GM23248 (cell line): ENCODE measurements around the gene ZCCHC24.

Experiments
- EZH2 ChIP-seq: fragments of 200-600 bp; sonication (generic); IDR thresholded peaks from 2 replicates; pipeline ENCODE4 v1.6.1; 2018; ENCODE audit warnings: antibody characterized with exemption, mild to moderate bottlenecking; ENCODE audit not compliant: insufficient read depth, poor library complexity, severe bottlenecking
- EZH2phosphoT487 ChIP-seq: fragments of 200-600 bp; sonication (generic); IDR thresholded peaks from 2 replicates; pipeline ENCODE4 v1.6.1; 2018; ENCODE audit warnings: antibody characterized with exemption, moderate library complexity, mild to moderate bottlenecking, low read depth; ENCODE audit not compliant: insufficient read depth

DNA sequence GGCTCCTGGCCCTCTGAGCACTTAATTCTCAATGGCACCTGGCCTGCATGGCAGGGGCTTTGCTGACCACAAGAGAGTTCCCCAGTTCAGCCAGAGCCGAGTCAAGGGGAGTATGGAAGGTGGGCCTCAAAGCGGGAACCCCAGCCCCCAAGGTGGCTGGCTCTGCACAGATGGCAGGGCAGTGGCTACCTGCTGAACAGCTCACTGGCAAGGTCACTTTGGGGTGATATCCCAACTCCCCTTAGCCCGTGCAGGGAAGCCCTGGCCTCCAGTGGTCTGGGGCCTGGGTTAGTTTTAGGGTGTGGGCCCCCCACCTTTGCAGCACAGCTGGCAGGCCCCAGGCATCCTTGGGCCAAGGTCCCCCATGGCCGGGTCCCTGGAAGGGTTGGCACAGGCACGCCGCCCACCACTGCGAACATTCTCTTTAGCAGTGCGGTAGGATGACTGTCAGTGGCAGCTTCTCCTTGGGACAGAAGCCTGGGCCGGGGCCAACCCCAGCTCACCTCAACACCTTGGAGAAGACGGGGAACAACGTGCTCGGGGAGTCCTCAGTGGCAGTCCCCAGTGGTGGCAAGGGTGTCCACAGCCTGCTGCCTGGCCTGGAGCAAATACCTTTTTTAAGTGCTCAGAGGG is 61.3 kb downstream of the ZCCHC24 start:
- no peak for TF ChIP-seq EZH2phosphoT487
- TF ChIP-seq EZH2: no peak
